K562 (cell line): Measurements from ENCODE around the gene SMIM29. TPM values are rescaled to one million over a fixed set of nuclear protein-coding genes. Genes with fewer than 3 reads are reported as not detected.
A peak's percentile ranks its signal among the peaks of the same experiment; 100 is the strongest.

Experiments used
- ATAC-seq: fragments of 200-7000 bp; cut with Tn5 transposase; 3 replicates; pipeline ENCODE4 v1.9.1; 2020; ENCODE audit warnings: moderate library complexity
- BruUV-seq: library from RNA; stranded (reverse); fragments of 400-500 nt; replicated peaks from 2 replicates; lab custom pipeline; 2021; lab: Mats Ljungman, UMichigan
- CTCF ChIA-PET: fragments of 300-600 bp; formaldehyde crosslinking; extraction: SDS; loops from one replicate; lab custom pipeline; 2021; ENCODE audit warnings: low intra/inter-chr PET ratio; lab: Yijun Ruan, JAX
- POLR2A ChIA-PET: fragments of 300-600, 350-650 bp; sonication (Branson Sonifier 250); formaldehyde crosslinking; extraction: SDS; loops from one replicate; lab custom pipeline; 2021; ENCODE audit warnings: antibody characterized with exemption, inconsistent platforms; lab: Yijun Ruan, JAX
- DNase-seq, 4 experiments: peaks; one replicate each; pipeline versions ENCODE4 v3.0.0 to v3.0.0-alpha.2; 2011 to 2018; ENCODE audit warnings: low spot score in 3 of 4, mixed read lengths in 3 of 4; ENCODE audit errors: extremely low read depth in 1 of 4
- FAIRE-seq: peaks from 2 replicates; lab custom pipeline; 2011; peaks lifted over from hg19 to GRCh38; lab: Jason Lieb, UNC
- H2AFZ ChIP-seq: 2 replicates; pipeline ENCODE4 v1.6.0; 2011; ENCODE audit warnings: low read depth, low read length, control low read depth, inconsistent platforms
- H3K27ac ChIP-seq: fragments of 200-600 bp; 3 replicates; pipeline ENCODE4 v1.8.0; 2011; ENCODE audit warnings: low read depth, mild to moderate bottlenecking, control low read depth, inconsistent platforms, low read length, moderate library complexity, mixed read lengths; ENCODE audit errors: extremely low read depth
- H3K27me3 ChIP-seq, 2 experiments: fragments of 300-600 bp in 1 of 2; 2 replicates in 1 of 2; 3 replicates in 1 of 2; pipeline versions ENCODE4 v1.6.0 to v1.8.0; 2011; ENCODE audit warnings: inconsistent platforms in 2 of 2, low read length in 2 of 2, mild to moderate bottlenecking in 1 of 2, mixed read lengths in 1 of 2, moderate library complexity in 1 of 2; ENCODE audit not compliant: control insufficient read depth in 2 of 2, insufficient read depth in 2 of 2
- H3K36me3 ChIP-seq: fragments of 300-600 bp; 3 replicates; pipeline ENCODE4 v1.8.0; 2011; ENCODE audit warnings: mild to moderate bottlenecking, low read length, inconsistent platforms; ENCODE audit not compliant: control insufficient read depth, insufficient read depth
- H3K4me1 ChIP-seq, 2 experiments: fragments of 200-600 bp in 1 of 2; replicated peaks in 1 of 2; 2 replicates in 1 of 2; 3 replicates in 1 of 2; pipeline versions ENCODE4 v1.5.1 to v1.8.0; 2011; ENCODE audit warnings: inconsistent platforms in 2 of 2, low read length in 2 of 2, mild to moderate bottlenecking in 1 of 2, mixed read lengths in 1 of 2, moderate library complexity in 1 of 2; ENCODE audit not compliant: control insufficient read depth in 2 of 2, insufficient read depth in 2 of 2
- H3K4me2 ChIP-seq: 2 replicates; pipeline ENCODE4 v1.6.1; 2011; ENCODE audit warnings: low read length, control low read depth, inconsistent platforms, mixed read lengths; ENCODE audit not compliant: insufficient read depth
- H3K4me3 ChIP-seq: fragments of 200-600 bp; sonication (generic), shearing (Covaris generic); 2 replicates; pipeline ENCODE4 v1.5.1; 2016; ENCODE audit warnings: control low read depth, inconsistent platforms
- H3K79me2 ChIP-seq: fragments of 200-600 bp; 3 replicates; pipeline ENCODE4 v1.8.0; 2011; ENCODE audit warnings: low read length, inconsistent platforms; ENCODE audit not compliant: control insufficient read depth, insufficient read depth
- H3K9ac ChIP-seq, 2 experiments: 2 replicates each; pipeline versions ENCODE4 v1.6.0 to v1.6.1; 2011; ENCODE audit warnings: low read depth in 2 of 2, low read length in 2 of 2, control low read depth in 1 of 2, inconsistent platforms in 1 of 2, mild to moderate bottlenecking in 1 of 2, mixed read lengths in 1 of 2; ENCODE audit not compliant: insufficient read depth in 1 of 2
- H3K9me1 ChIP-seq: one replicate; pipeline ENCODE4 v1.6.0; 2011; ENCODE audit warnings: inconsistent platforms, mild to moderate bottlenecking, low read length, moderate library complexity; ENCODE audit not compliant: control insufficient read depth, insufficient read depth
- H3K9me3 ChIP-seq: replicated peaks from 2 replicates; pipeline ENCODE4 v1.5.1; 2011; ENCODE audit warnings: low read depth, low read length, inconsistent platforms; ENCODE audit not compliant: control insufficient read depth, insufficient read depth
- H4K20me1 ChIP-seq: replicated peaks from 2 replicates; pipeline ENCODE4 v1.6.1; 2011; ENCODE audit warnings: low read length, inconsistent platforms, mixed read lengths; ENCODE audit not compliant: control insufficient read depth, insufficient read depth
- BRF1 ChIP-seq: IDR thresholded peaks from 3 replicates; pipeline ENCODE4 v1.6.1; 2011; ENCODE audit warnings: borderline replicate concordance, mild to moderate bottlenecking; ENCODE audit not compliant: insufficient read length; ENCODE audit errors: extremely low read depth
- EGR1 ChIP-seq: fragments of 450-650 bp; conservative IDR thresholded peaks from 2 replicates; pipeline ENCODE4 v1.6.1; 2017; ENCODE audit warnings: mild to moderate bottlenecking
- GMEB1 ChIP-seq: fragments of 250-450 bp; sonication (Bioruptor Pico); IDR thresholded peaks from 2 replicates; pipeline ENCODE4 v1.4.0; 2020; ENCODE audit warnings: mild to moderate bottlenecking
- TRIM24 ChIP-seq, 2 experiments: fragments of 450-650 bp; IDR thresholded peaks; 2 replicates each; pipeline ENCODE4 v1.6.1; 2016
- ZNF431 ChIP-seq: sonication (generic); formaldehyde crosslinking; IDR thresholded peaks from 2 replicates; pipeline ENCODE4 v1.8.0; 2022; ENCODE audit warnings: mild to moderate bottlenecking, missing genetic modification reagents
- ZNF778 ChIP-seq: fragments of 450-650 bp; formaldehyde crosslinking; IDR thresholded peaks from 2 replicates; pipeline ENCODE4 v1.4.0; 2020; ENCODE audit warnings: mild to moderate bottlenecking, moderate library complexity
- WGBS: fragments of 100-300 bp; shearing (Covaris generic); methylation state at CpG from one replicate; pipeline ENCODE4 v1.1.6; 2016; ENCODE audit warnings: low coverage, mixed read lengths; ENCODE audit not compliant: insufficient coverage; ENCODE audit errors: missing lambda C conversion rate; 5-methylcytosine and 5-hydroxymethylcytosine counted together
- in situ Hi-C: fragments of 300-500 bp; cut with MboI; formaldehyde crosslinking; loops from 4 replicates; pipeline ENCODE4 v1.15.0; 2018; ENCODE audit warnings: inconsistent platforms, mixed read lengths
- intact Hi-C: fragments of 100-400 bp; cut with micrococcal nuclease; formaldehyde crosslinking; loops from 2 replicates; pipeline ENCODE4 v1.14.2; 2022
- polyA plus RNA-seq, 8 experiments: library from polyadenylated mRNA; depleted of rRNA in 4 of 8; stranded (reverse) in 5 of 8; unstranded in 3 of 8; fragments of >200 nt; fragmentation: Nextera tagmentation in 2 of 8; fragmentation: Illumina TruSeq in 1 of 8; extraction: Ambion mirVana in 2 of 8; extraction: Trizol in 1 of 8; gene quantifications; 2 replicates each; pipeline versions ENCODE4 v1.2.1 to v1.2.3, GENCODE V29; 2011 to 2014; ENCODE audit warnings: inconsistent platforms in 1 of 8, missing spikeins in 1 of 8
- total RNA-seq, 7 experiments: library from RNA; depleted of rRNA in 6 of 7; stranded (reverse); fragments of >200 nt in 6 of 7; fragmentation: Illumina TruSeq in 2 of 7; extraction: Trizol in 2 of 7; gene quantifications; 2 replicates each; pipeline versions ENCODE4 v1.2.1 to v1.2.3, GENCODE V29; 2011 to 2021; ENCODE audit warnings: low replicate concordance in 1 of 7

The SMIM29 gene
- total and polyA plus RNA-seq, 9 of the 15 experiments (the other 6 are each of a cell fraction or from before 2014, with no cell fraction given) = 6.5 to 36.7 (median 20.9) TPM

GRCh38 chr6:34233867-34234266 lies 14.9 kb downstream of the SMIM29 start:
- DNase-seq = peak in 2 of 4 experiments; percentile 4 to 10
- ChIA-PET CTCF (no interaction called here), POLR2A (interaction anchor here (0.6 to 3.3 kb wide), 8 partner anchors 11 to 396 kb away, joined by 3 to 34 read pairs (median 4); no protein-coding TSS in a partner anchor)
- no peak overlapping the region for H3K4me2 ChIP-seq
- no peaks in the 10 kb centered on the region for H3K9me1 ChIP-seq
- intact Hi-C loops (no loop called here), in situ Hi-C loops (no loop called here)
- peak overlapping the region; percentile 95 for H3K27ac ChIP-seq
- peak overlapping the region; percentile 16; the same call in 1 of the 2 replicates for H2AFZ ChIP-seq
- H3K4me1 ChIP-seq = peaks cover 18 to 33% of the 10 kb centered on the region in 2 experiments
- TF ChIP-seq ZNF431 (CRISPR knock-in tag) = no peak
- no peak for TF ChIP-seq BRF1
- TF ChIP-seq GMEB1 (CRISPR knock-in tag) = no peak
- no peak for TF ChIP-seq ZNF778 (CRISPR knock-in tag)
- no peak for TF ChIP-seq TRIM24 (IDR thresholded peaks at IDR 0.05)
- TF ChIP-seq EGR1 = no peak
- no peaks in the 10 kb centered on the region for H3K27me3 ChIP-seq
- peaks cover 10% of the 10 kb centered on the region for H3K36me3 ChIP-seq
- H3K9me3 ChIP-seq = no peaks in the 10 kb centered on the region
- no peak for ATAC-seq
- peak overlapping the region in 1 of 2 experiments; percentile 46; a peak in 1 of 4 replicates for H3K9ac ChIP-seq
- WGBS = 86% methylated on average over 7 of the region's 7 CpGs
- BruUV-seq = no TSS peak
- FAIRE-seq = no peak
- H3K79me2 ChIP-seq = peaks cover 29% of the 10 kb centered on the region
- H3K4me3 ChIP-seq = no peak overlapping the region
- H4K20me1 ChIP-seq = 0 out of 2 replicates have a peak, but pooled peaks cover 7% of the 10 kb centered on the region
